WTC11 (cell line): ENCODE data around the gene NFIA. TPM values are rescaled to one million over a fixed set of nuclear protein-coding genes. Genes with fewer than 3 reads are reported as not detected.

Source experiments
- ATAC-seq: fragments of 200-7000 bp; cut with Tn5 transposase; 2 replicates; pipeline ENCODE4 v1.10.0; 2021; ENCODE audit warnings: mild to moderate bottlenecking, moderate library complexity
- CTCF ChIA-PET: fragments of 300-600 bp; sonication (Branson Sonifier 250); formaldehyde crosslinking; loops from one replicate; lab custom pipeline; 2021; ENCODE audit warnings: antibody characterized with exemption; lab: Charles Lee
- POLR2A ChIA-PET: fragments of 350-600 bp; sonication (Branson Sonifier 250); formaldehyde crosslinking; loops from one replicate; lab custom pipeline; 2021; ENCODE audit warnings: antibody characterized with exemption; lab: Charles Lee
- DNase-seq: peaks from one replicate; pipeline ENCODE4 v3.0.0; 2021; ENCODE audit warnings: low spot score
- H3K27ac Mint-ChIP-seq: 2 replicates; pipeline ENCODE4 v1.8.0; 2021; ENCODE audit warnings: mixed read lengths
- H3K27me3 Mint-ChIP-seq: 2 replicates; pipeline ENCODE4 v1.8.0; 2021; ENCODE audit warnings: low read depth, mild to moderate bottlenecking, moderate library complexity, mixed read lengths
- H3K36me3 Mint-ChIP-seq: 2 replicates; pipeline ENCODE4 v1.8.0; 2021; ENCODE audit warnings: mixed read lengths
- H3K4me1 Mint-ChIP-seq: 2 replicates; pipeline ENCODE4 v1.8.0; 2022; ENCODE audit warnings: mixed read lengths
- H3K4me3 Mint-ChIP-seq: 2 replicates; pipeline ENCODE4 v1.8.0; 2021; ENCODE audit warnings: mild to moderate bottlenecking, moderate library complexity, mixed read lengths
- H3K9me3 Mint-ChIP-seq: 2 replicates; pipeline ENCODE4 v1.8.0; 2021; ENCODE audit warnings: mixed read lengths
- GTF2I ChIP-seq: fragments of 250-450 bp; sonication (Bioruptor Pico); conservative IDR thresholded peaks from 2 replicates; pipeline ENCODE4 v1.4.0; 2021; ENCODE audit warnings: mild to moderate bottlenecking
- JAZF1 ChIP-seq: fragments of 250-450 bp; sonication (Bioruptor Pico); IDR thresholded peaks from 2 replicates; pipeline ENCODE4 v1.9.0; 2021; ENCODE audit warnings: moderate library complexity, mild to moderate bottlenecking, inconsistent platforms
- NFE2L1 ChIP-seq: sonication (generic); formaldehyde crosslinking; IDR thresholded peaks from 2 replicates; pipeline ENCODE4 v1.8.1; 2023; ENCODE audit warnings: missing genetic modification reagents
- NR2C2 ChIP-seq: sonication (generic); formaldehyde crosslinking; IDR thresholded peaks from 2 replicates; pipeline ENCODE4 v1.8.0; 2022; ENCODE audit warnings: mild to moderate bottlenecking, missing genetic modification reagents
- NR3C1 ChIP-seq: sonication (generic); formaldehyde crosslinking; conservative IDR thresholded peaks from 2 replicates; pipeline ENCODE4 v1.8.1; 2023; ENCODE audit warnings: low read depth, mild to moderate bottlenecking, missing genetic modification reagents
- SOX15 ChIP-seq: fragments of 250-450 bp; sonication (Bioruptor Pico); IDR thresholded peaks from 2 replicates; pipeline ENCODE4 v1.9.0; 2021; ENCODE audit warnings: mild to moderate bottlenecking
- ZBTB21 ChIP-seq: sonication (generic); formaldehyde crosslinking; IDR thresholded peaks from 2 replicates; pipeline ENCODE4 v1.8.1; 2023; ENCODE audit warnings: mild to moderate bottlenecking, missing genetic modification reagents, borderline replicate concordance
- ZNF219 ChIP-seq: sonication (generic); formaldehyde crosslinking; IDR thresholded peaks from 2 replicates; pipeline ENCODE4 v1.8.0; 2023; ENCODE audit warnings: missing genetic modification reagents, mild to moderate bottlenecking, borderline replicate concordance
- ZNF232 ChIP-seq: sonication (generic); formaldehyde crosslinking; IDR thresholded peaks from 2 replicates; pipeline ENCODE4 v1.8.0; 2022; ENCODE audit warnings: mild to moderate bottlenecking, missing genetic modification reagents
- total RNA-seq: library from RNA; stranded (reverse); gene quantifications from 3 replicates; pipeline ENCODE4 v1.2.3, GENCODE V29; 2021
- TF ChIP-seq, protein P1 (sequence below): fragments of 250-450 bp; sonication (Bioruptor Pico); IDR thresholded peaks from 2 replicates; pipeline ENCODE4 v1.9.0; 2021; ENCODE audit warnings: mild to moderate bottlenecking, borderline replicate concordance
- TF ChIP-seq, protein P2 (sequence below): sonication (generic); formaldehyde crosslinking; conservative IDR thresholded peaks from 2 replicates; pipeline ENCODE4 v1.8.1; 2023; ENCODE audit warnings: mild to moderate bottlenecking, low read depth, missing genetic modification reagents, moderate library complexity
- TF ChIP-seq, protein P3 (sequence below): fragments of 250-450 bp; sonication (Bioruptor Pico); conservative IDR thresholded peaks from 2 replicates; pipeline ENCODE4 v1.9.0; 2021; ENCODE audit warnings: mild to moderate bottlenecking
- TF ChIP-seq, protein P4 (sequence below): sonication (generic); formaldehyde crosslinking; IDR thresholded peaks from 2 replicates; pipeline ENCODE4 v1.8.1; 2023; ENCODE audit warnings: mild to moderate bottlenecking, missing genetic modification reagents, moderate library complexity
- TF ChIP-seq, protein P5 (sequence below): fragments of 250-450 bp; sonication (Bioruptor Pico); IDR thresholded peaks from 2 replicates; pipeline ENCODE4 v2.1.2; 2022; ENCODE audit warnings: mild to moderate bottlenecking, moderate library complexity
- TF ChIP-seq, protein P6 (sequence below): sonication (generic); formaldehyde crosslinking; IDR thresholded peaks from 2 replicates; pipeline ENCODE4 v1.8.1; 2022; ENCODE audit warnings: missing genetic modification reagents, borderline replicate concordance

Gene NFIA
- total RNA-seq, 1 experiment from 2014 or later: 16.7 TPM

DNA sequence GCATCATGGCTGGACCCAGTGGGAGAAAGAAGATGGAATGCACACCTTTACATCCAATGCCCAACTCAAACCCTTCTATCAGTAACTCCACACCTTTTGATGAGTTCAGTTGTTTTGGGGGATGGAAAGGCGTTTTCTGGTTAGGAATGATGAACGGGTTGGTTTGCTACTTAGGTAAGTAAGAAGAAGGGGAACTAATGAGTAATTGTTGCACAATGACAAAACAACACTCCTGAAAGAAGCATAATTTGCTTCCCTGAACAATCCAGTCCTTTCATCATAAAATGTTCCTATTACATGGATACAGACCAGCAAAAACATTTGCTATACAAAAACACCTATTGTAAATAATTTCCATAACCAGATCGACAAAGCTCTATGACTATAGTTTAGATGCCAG is 35.9 kb upstream of the NFIA start (continued):
- TF ChIP-seq ZNF219: no peak
- no peak for TF ChIP-seq ZNF232 (CRISPR knock-in tag)
- TF ChIP-seq, protein P1, sequence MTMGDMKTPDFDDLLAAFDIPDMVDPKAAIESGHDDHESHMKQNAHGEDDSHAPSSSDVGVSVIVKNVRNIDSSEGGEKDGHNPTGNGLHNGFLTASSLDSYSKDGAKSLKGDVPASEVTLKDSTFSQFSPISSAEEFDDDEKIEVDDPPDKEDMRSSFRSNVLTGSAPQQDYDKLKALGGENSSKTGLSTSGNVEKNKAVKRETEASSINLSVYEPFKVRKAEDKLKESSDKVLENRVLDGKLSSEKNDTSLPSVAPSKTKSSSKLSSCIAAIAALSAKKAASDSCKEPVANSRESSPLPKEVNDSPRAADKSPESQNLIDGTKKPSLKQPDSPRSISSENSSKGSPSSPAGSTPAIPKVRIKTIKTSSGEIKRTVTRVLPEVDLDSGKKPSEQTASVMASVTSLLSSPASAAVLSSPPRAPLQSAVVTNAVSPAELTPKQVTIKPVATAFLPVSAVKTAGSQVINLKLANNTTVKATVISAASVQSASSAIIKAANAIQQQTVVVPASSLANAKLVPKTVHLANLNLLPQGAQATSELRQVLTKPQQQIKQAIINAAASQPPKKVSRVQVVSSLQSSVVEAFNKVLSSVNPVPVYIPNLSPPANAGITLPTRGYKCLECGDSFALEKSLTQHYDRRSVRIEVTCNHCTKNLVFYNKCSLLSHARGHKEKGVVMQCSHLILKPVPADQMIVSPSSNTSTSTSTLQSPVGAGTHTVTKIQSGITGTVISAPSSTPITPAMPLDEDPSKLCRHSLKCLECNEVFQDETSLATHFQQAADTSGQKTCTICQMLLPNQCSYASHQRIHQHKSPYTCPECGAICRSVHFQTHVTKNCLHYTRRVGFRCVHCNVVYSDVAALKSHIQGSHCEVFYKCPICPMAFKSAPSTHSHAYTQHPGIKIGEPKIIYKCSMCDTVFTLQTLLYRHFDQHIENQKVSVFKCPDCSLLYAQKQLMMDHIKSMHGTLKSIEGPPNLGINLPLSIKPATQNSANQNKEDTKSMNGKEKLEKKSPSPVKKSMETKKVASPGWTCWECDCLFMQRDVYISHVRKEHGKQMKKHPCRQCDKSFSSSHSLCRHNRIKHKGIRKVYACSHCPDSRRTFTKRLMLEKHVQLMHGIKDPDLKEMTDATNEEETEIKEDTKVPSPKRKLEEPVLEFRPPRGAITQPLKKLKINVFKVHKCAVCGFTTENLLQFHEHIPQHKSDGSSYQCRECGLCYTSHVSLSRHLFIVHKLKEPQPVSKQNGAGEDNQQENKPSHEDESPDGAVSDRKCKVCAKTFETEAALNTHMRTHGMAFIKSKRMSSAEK (CRISPR knock-in tag): no peak
- no peak for TF ChIP-seq JAZF1
- TF ChIP-seq NR2C2 (CRISPR knock-in tag): no peak
- TF ChIP-seq, protein P2, sequence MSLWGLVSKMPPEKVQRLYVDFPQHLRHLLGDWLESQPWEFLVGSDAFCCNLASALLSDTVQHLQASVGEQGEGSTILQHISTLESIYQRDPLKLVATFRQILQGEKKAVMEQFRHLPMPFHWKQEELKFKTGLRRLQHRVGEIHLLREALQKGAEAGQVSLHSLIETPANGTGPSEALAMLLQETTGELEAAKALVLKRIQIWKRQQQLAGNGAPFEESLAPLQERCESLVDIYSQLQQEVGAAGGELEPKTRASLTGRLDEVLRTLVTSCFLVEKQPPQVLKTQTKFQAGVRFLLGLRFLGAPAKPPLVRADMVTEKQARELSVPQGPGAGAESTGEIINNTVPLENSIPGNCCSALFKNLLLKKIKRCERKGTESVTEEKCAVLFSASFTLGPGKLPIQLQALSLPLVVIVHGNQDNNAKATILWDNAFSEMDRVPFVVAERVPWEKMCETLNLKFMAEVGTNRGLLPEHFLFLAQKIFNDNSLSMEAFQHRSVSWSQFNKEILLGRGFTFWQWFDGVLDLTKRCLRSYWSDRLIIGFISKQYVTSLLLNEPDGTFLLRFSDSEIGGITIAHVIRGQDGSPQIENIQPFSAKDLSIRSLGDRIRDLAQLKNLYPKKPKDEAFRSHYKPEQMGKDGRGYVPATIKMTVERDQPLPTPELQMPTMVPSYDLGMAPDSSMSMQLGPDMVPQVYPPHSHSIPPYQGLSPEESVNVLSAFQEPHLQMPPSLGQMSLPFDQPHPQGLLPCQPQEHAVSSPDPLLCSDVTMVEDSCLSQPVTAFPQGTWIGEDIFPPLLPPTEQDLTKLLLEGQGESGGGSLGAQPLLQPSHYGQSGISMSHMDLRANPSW: no peak

DNA sequence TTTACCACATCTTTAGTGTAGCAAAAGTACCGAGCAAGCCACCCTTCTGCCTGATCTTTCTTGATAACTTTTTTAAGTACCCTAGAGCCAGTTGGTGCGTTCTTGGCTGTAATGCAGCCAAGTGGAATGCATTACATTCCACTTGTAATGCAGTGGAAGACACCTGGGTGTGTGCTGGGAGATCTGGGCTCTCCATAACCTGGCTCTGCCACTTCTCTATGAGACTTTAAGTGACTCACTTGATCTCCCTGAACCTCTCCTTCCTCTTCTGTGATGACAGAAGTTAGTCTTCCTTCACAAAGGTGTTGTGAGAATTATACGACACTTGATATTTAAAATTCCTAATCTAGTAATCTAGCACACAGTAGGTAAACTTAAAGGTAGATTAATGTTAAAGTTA is 35.3 kb upstream of the NFIA start:
- no peak overlapping the region for H3K27ac Mint-ChIP-seq
- POLR2A ChIA-PET: interaction anchor here (0.5 kb wide), 1 partner anchor 100 kb away, joined by 3 read pairs; no protein-coding TSS in a partner anchor
- H3K27me3 Mint-ChIP-seq: peaks cover 44% of the 10 kb centered on the region
- ATAC-seq (no peak), DNase-seq (no peak)
- CTCF ChIA-PET: interaction anchor here (1.1 kb wide), 1 partner anchor 198 kb away, joined by 3 read pairs; no protein-coding TSS in a partner anchor
- H3K36me3 Mint-ChIP-seq: no peaks in the 10 kb centered on the region
- no peaks in the 10 kb centered on the region for H3K9me3 Mint-ChIP-seq
- H3K4me3 Mint-ChIP-seq: no peak overlapping the region
- peaks cover 23% of the 10 kb centered on the region for H3K4me1 Mint-ChIP-seq
- TF ChIP-seq NR3C1 (no peak), NFE2L1 (CRISPR knock-in tag) (no peak), ZBTB21 (CRISPR knock-in tag) (no peak), GTF2I (no peak), SOX15 (CRISPR knock-in tag) (no peak)
- TF ChIP-seq, protein P3, sequence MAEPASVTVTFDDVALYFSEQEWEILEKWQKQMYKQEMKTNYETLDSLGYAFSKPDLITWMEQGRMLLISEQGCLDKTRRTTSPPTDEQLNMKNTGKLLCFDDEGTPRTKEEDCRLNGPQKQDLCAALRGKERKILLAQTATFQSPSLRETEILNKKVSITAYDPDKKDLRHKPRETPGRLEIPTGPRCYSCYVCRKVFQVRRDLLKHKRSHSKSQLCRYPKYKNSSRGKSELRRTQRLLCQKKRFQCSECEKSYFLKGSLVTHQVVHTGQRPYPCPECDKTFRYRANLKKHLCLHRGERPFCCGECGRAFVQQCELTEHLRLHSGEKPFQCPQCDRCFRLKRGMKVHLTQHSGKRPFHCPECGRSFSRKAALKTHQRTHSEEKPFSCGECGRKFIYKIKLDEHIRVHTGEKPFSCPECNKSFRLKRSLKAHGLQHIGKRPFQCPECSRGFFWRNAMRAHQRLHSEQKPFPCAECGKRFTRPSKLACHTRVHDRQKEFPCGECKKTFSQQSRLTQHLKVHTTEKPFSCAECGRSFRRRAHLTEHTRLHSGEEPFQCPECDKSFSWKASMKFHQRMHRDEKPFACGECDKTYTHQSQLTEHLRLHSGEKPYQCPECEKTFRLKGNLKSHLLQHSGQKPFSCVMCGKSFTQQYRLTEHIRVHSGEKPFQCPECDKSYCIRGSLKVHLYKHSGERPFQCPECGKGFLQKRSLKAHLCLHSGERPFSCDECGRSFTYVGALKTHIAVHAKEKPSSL (CRISPR knock-in tag): no peak
- TF ChIP-seq, protein P4, sequence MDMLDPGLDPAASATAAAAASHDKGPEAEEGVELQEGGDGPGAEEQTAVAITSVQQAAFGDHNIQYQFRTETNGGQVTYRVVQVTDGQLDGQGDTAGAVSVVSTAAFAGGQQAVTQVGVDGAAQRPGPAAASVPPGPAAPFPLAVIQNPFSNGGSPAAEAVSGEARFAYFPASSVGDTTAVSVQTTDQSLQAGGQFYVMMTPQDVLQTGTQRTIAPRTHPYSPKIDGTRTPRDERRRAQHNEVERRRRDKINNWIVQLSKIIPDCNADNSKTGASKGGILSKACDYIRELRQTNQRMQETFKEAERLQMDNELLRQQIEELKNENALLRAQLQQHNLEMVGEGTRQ (CRISPR knock-in tag): no peak
- TF ChIP-seq, protein P2: no peak
- TF ChIP-seq, protein P5, sequence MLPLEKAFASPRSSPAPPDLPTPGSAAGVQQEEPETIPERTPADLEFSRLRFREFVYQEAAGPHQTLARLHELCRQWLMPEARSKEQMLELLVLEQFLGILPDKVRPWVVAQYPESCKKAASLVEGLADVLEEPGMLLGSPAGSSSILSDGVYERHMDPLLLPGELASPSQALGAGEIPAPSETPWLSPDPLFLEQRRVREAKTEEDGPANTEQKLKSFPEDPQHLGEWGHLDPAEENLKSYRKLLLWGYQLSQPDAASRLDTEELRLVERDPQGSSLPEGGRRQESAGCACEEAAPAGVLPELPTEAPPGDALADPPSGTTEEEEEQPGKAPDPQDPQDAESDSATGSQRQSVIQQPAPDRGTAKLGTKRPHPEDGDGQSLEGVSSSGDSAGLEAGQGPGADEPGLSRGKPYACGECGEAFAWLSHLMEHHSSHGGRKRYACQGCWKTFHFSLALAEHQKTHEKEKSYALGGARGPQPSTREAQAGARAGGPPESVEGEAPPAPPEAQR (CRISPR knock-in tag): no peak
- TF ChIP-seq, protein P1 (CRISPR knock-in tag): no peak
- TF ChIP-seq, protein P6, sequence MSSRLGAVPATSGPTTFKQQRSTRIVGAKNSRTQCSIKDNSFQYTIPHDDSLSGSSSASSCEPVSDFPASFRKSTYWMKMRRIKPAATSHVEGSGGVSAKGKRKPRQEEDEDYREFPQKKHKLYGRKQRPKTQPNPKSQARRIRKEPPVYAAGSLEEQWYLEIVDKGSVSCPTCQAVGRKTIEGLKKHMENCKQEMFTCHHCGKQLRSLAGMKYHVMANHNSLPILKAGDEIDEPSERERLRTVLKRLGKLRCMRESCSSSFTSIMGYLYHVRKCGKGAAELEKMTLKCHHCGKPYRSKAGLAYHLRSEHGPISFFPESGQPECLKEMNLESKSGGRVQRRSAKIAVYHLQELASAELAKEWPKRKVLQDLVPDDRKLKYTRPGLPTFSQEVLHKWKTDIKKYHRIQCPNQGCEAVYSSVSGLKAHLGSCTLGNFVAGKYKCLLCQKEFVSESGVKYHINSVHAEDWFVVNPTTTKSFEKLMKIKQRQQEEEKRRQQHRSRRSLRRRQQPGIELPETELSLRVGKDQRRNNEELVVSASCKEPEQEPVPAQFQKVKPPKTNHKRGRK (CRISPR knock-in tag): no peak
